Measurements from ENCODE around the gene DHX35. TPM values are rescaled to one million over a fixed set of nuclear protein-coding genes. Genes with fewer than 3 reads are reported as not detected.

The DHX35 gene
- total RNA-seq, 2 experiments from 2014 or later, result 13.0 to 15.6 TPM

- Histone ChIP-seq H3K9me3 (ENCODE audit: low read length) (no peaks in the 10 kb centered on the region), H3K9me2 (ENCODE audit: insufficient read depth, low read length) (no peaks in the 10 kb centered on the region), H3K79me2 (ENCODE audit: insufficient read depth, low read depth, low read length) (no peaks in the 10 kb centered on the region), H3K27ac (ENCODE audit: low read depth, low read length, poor library complexity, severe bottlenecking) (no peak overlapping the region), H3K4me2 (ENCODE audit: low read length) (no peak overlapping the region), H4K20me1 (ENCODE audit: insufficient read depth, low read length) (no peaks in the 10 kb centered on the region), H3K36me3 (ENCODE audit: insufficient read depth, low read length) (peaks cover 10% of the 10 kb centered on the region; the same call in 1 of the 2 replicates), H3K4me1 (ENCODE audit: insufficient read depth, low read length, poor library complexity, severe bottlenecking) (peaks cover 11% of the 10 kb centered on the region), H2AFZ (ENCODE audit: low read length) (no peak overlapping the region), H3K4me3 (ENCODE audit: low read depth, low read length, poor library complexity, severe bottlenecking) (no peak overlapping the region)
- ChIA-PET CTCF (ENCODE audit: unreplicated experiment) (interaction anchor here (0.6 kb wide), 2 partner anchors 22 to 74 kb away, joined by 3 to 6 read pairs; no protein-coding TSS in a partner anchor), POLR2A (no interaction called here)
- intact Hi-C loops (cut with micrococcal nuclease; ENCODE audit: unreplicated experiment), result loop anchor here (10.0 kb wide), 1 partner anchor 243 kb away; the partner anchor contains the start of gene PPP1R16B
- TF ChIP-seq EZH2phosphoT487 (IDR thresholded peaks at IDR 0.05; ENCODE audit: borderline replicate concordance, low read depth, low read length) (no peak), CTCF (conservative IDR thresholded peaks at IDR 0.05; ENCODE audit: low read length) (no peak)
- no TSS peak for BruUV-seq (replicated peaks)
- DNase-seq (ENCODE audit: low spot score), result no peak
Measured at GRCh38 chr20:39047417-39047985, 85.4 kb downstream of the DHX35 start.

GRCh38 chr20:39048000-39048696 is 86.0 kb downstream of the DHX35 start:
- Histone ChIP-seq H3K4me1 (ENCODE audit: insufficient read depth, low read length, poor library complexity, severe bottlenecking) (peaks cover 11% of the 10 kb centered on the region), H4K20me1 (ENCODE audit: insufficient read depth, low read length) (no peaks in the 10 kb centered on the region), H3K36me3 (ENCODE audit: insufficient read depth, low read length) (peaks cover 3% of the 10 kb centered on the region; the same call in 1 of the 2 replicates), H3K4me2 (ENCODE audit: low read length) (no peak overlapping the region), H3K9me3 (ENCODE audit: low read length) (no peaks in the 10 kb centered on the region), H2AFZ (ENCODE audit: low read length) (no peak overlapping the region), H3K9me2 (ENCODE audit: insufficient read depth, low read length) (no peaks in the 10 kb centered on the region), H3K4me3 (ENCODE audit: low read depth, low read length, poor library complexity, severe bottlenecking) (no peak overlapping the region), H3K79me2 (ENCODE audit: insufficient read depth, low read depth, low read length) (no peaks in the 10 kb centered on the region), H3K27ac (ENCODE audit: low read depth, low read length, poor library complexity, severe bottlenecking) (no peak overlapping the region)
- intact Hi-C loops (cut with micrococcal nuclease; ENCODE audit: unreplicated experiment), result loop anchor here (1.0 to 10.0 kb wide), 3 partner anchors 122 to 402 kb away; partner anchors contain the start of genes FAM83D and PPP1R16B
- no TSS peak for BruUV-seq (replicated peaks)
- POLR2A ChIA-PET, result interaction anchor here (0.7 to 2.5 kb wide), 4 partner anchors 33 to 376 kb away, joined by 4 to 11 read pairs (median 6); partner anchors contain the start of gene DHX35
- TF ChIP-seq CTCF (conservative IDR thresholded peaks at IDR 0.05; ENCODE audit: low read length) (peak; percentile 98), EZH2phosphoT487 (IDR thresholded peaks at IDR 0.05; ENCODE audit: borderline replicate concordance, low read depth, low read length) (no peak)
- CTCF ChIA-PET (ENCODE audit: unreplicated experiment), result interaction anchor here (0.6 to 1.0 kb wide), 2 partner anchors 11 to 1287 kb away, joined by 3 read pairs; no protein-coding TSS in a partner anchor
- DNase-seq (ENCODE audit: low spot score), result peak; percentile 81
